HG03469 (cell line): ENCODE data around the gene GNE.

Source experiments
- ATAC-seq: cut with Tn5 transposase; IDR thresholded peaks from one replicate; pipeline ENCODE4 v1.9.1; 2021; ENCODE audit warnings: mild to moderate bottlenecking, moderate library complexity, moderate number of reproducible peaks; ENCODE audit not compliant: unreplicated experiment

GNE gene

DNA sequence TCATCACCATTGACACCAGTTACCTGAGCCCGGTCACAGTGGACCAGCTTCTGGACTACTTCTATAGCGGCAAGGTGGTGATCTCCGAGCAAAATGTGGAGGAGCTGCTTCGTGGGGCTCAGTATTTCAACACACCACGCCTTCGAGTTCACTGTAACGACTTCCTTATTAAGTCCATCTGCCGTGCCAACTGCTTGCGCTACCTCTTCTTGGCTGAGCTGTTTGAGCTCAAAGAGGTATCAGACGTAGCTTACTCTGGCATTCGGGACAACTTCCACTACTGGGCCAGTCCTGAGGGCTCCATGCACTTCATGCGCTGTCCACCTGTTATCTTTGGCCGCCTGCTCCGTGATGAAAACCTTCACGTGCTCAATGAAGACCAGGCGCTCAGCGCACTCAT is 88.5 kb downstream of the GNE start:
- no peak for ATAC-seq

- no peak for ATAC-seq
These were observed 89.1 kb downstream of the GNE start, which contains the start of gene CCIN for GRCh38 chr9:36169166-36169565. CCIN (plus strand) TSS chr9:36169388; CDS start chr9:36169503, 115 bp downstream.

GRCh38 chr9:36166168-36166927 is 91.9 kb downstream of the GNE start:
- ATAC-seq, result no peak

GRCh38 chr9:36165826-36166167 is 92.5 kb downstream of the GNE start:
- ATAC-seq, result no peak

DNA sequence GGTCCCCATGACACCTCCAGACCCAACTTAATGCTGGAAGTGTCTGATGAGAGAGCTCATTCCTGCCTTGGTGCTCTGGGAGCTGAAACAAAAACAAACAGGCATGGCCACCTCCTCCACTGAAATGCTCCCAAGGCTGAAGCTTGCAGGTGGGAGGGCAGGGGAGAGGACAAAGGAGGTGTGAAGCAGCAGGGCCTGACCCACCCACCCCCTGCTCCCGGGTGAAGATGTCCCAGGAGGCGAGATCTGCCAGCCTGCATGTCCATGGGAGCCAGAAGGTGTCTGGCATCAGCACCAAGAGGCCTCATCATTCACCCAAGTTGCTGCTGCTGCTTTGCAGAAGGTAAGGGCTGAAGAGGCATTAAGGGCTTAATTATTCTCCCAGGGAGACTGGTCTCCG is 93.3 kb downstream of the GNE start:
- no peak for ATAC-seq
